Body of pancreas (tissue), 4 donors: ENCODE results near the gene MIGA1.

ENCODE experiments used
- POLR2A ChIP-seq, 3 donors: fragments of 450-650 bp; IDR thresholded peaks; one replicate each; pipeline ENCODE4 v1.6.1; 2016; ENCODE audit warnings: antibody characterized with exemption in 3 of 3, mild to moderate bottlenecking in 2 of 3
- TF ChIP-seq, protein P1 (sequence below), 7 experiments: fragments of 450-650 bp in 4 of 7; fragments of 200-600 bp in 3 of 7; sonication (generic) in 3 of 7; IDR thresholded peaks; one replicate each; pipeline ENCODE4 v1.5.1; 2016 to 2019; ENCODE audit warnings: antibody characterized with exemption in 7 of 7

DNA sequence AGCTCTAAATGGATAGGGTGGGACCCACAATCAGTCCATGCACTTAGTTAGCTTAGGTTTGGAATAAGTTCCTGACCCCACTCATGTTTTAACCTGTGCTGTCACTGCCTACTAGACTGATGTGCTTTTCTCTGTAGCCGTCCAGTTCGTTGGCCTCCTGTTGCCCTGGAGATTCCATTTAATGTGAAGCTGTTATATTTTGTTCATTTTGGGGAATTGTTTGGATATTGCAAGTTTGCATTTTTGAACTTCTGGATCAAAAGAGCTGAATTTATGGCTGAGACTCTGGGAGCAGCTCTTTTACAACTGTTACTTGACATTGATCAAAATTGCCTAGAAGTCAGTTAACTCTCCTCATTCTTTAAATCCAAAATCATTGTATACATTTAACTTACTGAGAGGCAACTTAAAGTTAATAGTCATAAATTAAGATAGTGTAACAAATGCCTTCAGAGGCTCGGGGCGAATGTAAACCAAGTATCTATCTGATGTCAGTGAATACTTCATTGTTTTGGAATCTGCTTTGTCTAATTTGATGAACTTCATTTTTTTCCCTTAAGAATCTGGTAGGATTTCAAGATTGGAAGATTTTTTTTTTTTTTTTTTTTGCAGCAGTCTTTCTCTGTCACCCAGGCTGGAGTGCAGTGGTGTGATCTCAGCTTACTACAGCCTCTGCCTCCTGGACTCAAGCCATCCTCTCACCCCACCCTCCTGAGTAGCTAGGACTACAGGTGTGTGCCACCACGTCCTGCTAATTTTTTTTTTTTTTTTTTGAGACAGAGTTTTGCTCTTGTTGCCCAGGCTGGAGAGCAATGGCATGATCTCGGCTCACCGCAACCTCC, 38.1 kb downstream of the MIGA1 start:
- TF ChIP-seq, protein P1, sequence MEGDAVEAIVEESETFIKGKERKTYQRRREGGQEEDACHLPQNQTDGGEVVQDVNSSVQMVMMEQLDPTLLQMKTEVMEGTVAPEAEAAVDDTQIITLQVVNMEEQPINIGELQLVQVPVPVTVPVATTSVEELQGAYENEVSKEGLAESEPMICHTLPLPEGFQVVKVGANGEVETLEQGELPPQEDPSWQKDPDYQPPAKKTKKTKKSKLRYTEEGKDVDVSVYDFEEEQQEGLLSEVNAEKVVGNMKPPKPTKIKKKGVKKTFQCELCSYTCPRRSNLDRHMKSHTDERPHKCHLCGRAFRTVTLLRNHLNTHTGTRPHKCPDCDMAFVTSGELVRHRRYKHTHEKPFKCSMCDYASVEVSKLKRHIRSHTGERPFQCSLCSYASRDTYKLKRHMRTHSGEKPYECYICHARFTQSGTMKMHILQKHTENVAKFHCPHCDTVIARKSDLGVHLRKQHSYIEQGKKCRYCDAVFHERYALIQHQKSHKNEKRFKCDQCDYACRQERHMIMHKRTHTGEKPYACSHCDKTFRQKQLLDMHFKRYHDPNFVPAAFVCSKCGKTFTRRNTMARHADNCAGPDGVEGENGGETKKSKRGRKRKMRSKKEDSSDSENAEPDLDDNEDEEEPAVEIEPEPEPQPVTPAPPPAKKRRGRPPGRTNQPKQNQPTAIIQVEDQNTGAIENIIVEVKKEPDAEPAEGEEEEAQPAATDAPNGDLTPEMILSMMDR (IDR thresholded peaks at IDR 0.05) = no peak
- TF ChIP-seq POLR2A (IDR thresholded peaks at IDR 0.05) = no peak
